Activated CD4-positive, CD25-positive, alpha-beta regulatory T cell (primary cell): Measurements from ENCODE around the gene APBA3.

ENCODE experiments used
- DNase-seq, 4 experiments: peaks; one replicate each; lab custom pipeline; 2025; lab: John Stamatoyannopoulos, UW

APBA3 gene

GRCh38 chr19:3745363-3746045, 16.0 kb downstream of the APBA3 start:
- DNase-seq = no peak

- no peak for DNase-seq
These were observed 18.0 kb downstream of the APBA3 start for GRCh38 chr19:3743486-3743885.

GRCh38 chr19:3740431-3740830, 21.1 kb downstream of the APBA3 start:
- DNase-seq = no peak

DNA sequence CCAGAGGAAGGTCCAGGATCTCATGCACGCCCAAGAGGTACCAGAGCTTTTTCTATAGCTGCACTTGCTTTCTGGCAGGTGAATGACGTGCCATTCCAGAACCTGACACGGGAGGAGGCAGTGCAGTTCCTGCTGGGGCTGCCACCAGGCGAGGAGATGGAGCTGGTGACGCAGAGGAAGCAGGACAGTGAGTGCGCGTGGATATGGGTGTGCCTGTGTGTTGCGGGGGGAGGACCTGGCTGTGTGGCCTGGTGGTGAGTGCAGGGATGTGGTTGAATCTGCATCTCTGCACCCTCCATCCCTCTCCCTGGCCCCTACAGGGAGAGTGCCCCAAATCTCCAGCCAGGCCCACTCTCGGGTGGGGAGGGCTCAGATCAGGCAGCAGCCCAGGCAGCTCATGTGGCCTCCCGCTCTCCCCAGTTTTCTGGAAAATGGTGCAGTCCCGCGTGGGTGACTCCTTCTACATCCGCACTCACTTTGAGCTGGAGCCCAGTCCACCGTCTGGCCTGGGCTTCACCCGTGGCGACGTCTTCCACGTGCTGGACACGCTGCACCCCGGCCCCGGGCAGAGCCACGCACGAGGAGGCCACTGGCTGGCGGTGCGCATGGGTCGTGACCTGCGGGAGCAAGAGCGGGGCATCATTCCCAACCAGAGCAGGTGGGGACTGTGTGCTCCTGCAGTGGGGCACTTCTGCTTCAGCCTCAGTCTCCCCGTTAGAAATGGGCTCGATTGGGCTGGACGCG, 22.8 kb downstream of the APBA3 start:
- DNase-seq = no peak

GRCh38 chr19:3737487-3738205, 23.8 kb downstream of the APBA3 start:
- DNase-seq = no peak

- no peak for DNase-seq
These were observed 25.3 kb downstream of the APBA3 start for GRCh38 chr19:3736106-3736724.

GRCh38 chr19:3734310-3734600, 27.2 kb downstream of the APBA3 start:
- no peak for DNase-seq

DNA sequence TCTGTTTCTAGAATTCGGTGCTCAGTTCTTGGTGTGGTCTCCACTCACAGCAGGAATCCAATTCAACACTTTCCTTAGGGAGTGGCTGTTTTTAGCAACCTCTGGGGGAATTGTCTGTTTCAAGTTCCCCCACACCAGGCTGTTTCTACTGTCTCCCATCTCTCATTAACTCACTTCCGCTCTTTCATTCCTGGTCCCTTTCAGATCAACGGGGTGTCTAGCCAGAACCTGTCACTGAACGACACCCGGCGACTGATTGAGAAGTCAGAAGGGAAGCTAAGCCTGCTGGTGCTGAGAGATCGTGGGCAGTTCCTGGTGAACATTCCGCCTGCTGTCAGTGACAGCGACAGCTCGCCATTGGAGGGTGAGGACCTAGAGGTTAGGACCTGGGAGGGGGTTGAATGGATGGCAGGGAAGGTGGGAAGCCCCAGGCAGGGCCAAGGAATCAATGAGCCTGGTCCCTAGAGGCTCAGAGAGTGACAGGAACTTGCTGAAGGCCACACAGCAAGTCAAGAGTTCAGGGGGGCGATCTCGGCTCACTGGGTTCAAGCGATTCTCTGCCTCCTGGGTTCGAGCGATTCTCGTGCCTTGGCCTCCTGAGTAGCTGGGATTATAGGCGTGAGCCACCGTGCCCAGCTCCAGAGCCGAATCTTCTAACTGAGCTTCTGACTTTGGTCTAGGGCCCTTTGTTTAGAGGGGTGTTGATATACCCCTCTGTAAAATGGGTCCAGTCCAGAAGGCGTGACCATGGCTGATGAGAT, 27.8 kb downstream of the APBA3 start:
- no peak for DNase-seq

GRCh38 chr19:3732108-3732507, 29.4 kb downstream of the APBA3 start:
- no peak for DNase-seq

DNA sequence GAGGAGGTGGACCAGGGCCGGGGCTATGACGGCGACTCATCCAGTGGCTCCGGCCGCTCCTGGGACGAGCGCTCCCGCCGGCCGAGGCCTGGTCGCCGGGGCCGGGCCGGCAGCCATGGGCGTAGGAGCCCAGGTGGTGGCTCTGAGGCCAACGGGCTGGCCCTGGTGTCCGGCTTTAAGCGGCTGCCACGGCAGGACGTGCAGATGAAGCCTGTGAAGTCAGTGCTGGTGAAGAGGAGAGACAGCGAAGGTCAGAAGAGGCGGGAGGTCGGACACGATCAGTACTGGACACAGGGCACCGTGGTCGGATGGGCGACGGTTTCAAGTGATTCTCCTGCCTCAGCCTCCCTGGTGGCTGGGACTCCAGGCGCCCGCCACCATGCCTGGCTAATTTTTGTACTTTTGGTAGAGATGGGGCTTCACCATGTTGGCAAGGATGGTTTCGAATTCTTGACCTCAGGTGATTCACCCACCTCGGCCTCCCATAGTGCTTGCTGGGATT, 31.0 kb downstream of the APBA3 start:
- no peak for DNase-seq

DNA sequence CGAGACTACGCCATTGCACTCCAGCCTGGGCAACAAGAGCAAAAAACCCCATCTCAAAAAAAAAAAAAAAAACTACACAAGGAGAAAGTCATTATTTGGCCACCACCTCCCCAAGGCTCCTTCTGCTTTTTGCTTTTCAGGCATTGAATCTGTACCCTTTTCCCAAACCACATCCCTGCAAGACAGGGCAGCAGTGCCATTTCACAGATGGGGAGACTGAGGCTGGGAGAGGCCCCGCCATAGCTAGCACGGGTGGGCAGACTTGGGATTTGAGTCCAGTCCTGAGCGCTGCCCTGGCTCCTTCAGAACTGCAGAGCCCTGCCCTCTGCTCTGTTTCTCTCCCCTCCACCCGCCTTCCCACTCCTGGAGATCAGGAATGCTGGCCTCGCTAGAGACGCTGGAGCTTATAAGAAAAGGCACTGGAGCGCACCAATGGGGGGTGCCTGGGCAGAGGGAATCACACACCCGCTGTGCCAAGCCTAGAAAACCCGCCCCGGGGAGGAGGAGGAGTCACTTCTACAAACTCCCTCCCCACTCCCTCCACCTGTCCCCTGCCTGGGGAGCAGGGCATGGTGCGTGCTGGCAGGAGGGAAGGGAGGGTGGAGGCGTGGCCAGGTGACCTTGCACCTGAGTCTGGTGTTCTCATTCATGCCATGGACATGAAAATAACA, 35.7 kb downstream of the APBA3 start:
- no peak for DNase-seq

GRCh38 chr19:3725121-3725520, 36.4 kb downstream of the APBA3 start:
- no peak for DNase-seq

- no peak for DNase-seq
These were observed 37.6 kb downstream of the APBA3 start for GRCh38 chr19:3723883-3724282.

DNA sequence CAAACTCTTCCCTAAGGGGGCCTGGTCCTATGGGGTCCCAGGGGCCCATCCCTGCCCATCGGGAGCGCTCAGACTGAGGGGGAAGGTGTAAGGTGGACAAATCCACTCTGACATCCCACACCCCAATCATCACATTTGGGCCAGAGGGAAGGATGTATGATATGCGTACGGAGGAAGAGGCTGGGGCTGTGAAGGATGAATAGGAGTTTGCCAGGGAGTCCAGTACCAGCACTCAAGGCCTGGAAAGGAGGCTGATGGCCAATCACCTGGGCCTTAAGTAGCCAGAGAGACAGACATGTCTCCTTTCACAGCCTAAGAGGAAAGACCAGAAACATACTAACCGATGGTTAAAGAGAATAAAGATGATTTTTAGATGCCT, 38.4 kb downstream of the APBA3 start:
- no peak for DNase-seq

GRCh38 chr19:3722443-3723109, 38.9 kb downstream of the APBA3 start:
- DNase-seq = no peak

GRCh38 chr19:3721887-3722442, 39.5 kb downstream of the APBA3 start:
- DNase-seq = no peak

DNA sequence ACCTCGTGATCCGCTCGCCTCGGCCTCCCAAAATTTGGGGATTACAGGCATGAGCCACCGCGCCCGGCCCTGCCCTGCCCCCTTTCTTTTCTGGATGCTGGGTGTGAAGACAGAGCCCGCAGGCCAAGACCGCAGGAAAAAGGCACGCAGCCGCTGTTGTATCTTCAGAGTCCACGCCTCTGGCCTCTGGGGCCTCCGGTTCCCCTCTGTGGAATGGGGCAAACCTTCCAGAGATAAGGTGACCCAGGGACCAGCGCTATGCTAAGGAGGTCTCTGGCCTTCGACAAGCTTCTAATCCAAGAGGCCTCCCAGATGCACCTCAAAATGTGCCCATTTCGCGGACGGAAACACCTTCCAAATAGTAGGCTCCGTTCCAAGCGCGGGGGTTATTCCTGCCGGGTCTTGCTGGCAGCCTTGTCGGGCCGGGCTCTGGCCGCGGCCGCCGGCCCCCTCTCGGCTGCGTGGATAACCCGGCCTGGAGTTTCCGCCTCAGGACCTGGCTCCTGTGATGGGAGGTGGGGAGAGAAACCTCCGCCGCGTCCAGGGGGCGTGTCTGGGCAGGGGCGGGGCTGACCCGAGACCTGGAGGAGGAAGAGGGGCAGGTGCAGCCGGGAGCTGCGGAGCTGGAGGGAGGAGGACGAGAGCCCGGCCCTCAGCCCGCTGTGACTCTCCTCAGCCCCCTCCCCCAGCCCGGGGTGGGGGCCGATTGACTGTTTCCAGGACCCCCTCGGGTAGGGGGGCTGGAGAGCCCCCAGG, 40.2 kb downstream of the APBA3 start:
- DNase-seq = peak; percentile 80 to 88 (median 84)

DNA sequence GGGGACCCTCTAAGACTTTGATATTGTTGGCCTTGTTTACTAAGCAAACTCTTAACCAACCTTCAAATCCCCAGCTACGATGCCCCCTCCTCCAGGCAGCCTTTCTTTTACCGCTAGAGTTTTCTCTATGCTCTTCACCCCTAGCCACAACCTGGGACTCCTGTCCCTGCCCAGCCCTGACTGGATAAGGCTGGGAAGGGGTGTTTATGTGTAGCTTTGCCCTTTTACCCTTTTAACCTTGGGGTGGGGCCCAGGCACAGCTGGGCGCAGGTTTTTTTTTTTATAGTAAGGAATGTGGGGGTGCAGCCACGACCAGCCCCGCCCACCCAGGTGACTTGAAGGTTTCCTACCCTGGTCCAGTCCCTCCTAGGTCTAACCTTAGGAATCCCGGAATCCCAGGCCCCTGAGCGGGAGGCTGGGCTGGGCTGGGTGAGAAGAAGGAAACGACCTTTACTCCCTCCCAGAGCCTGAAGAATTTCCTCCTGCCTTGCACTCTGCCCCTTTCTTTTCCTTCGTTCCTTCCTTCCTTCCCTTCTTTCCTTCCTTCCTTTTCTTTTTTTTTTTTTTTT, 41.1 kb downstream of the APBA3 start:
- DNase-seq = no peak

DNA sequence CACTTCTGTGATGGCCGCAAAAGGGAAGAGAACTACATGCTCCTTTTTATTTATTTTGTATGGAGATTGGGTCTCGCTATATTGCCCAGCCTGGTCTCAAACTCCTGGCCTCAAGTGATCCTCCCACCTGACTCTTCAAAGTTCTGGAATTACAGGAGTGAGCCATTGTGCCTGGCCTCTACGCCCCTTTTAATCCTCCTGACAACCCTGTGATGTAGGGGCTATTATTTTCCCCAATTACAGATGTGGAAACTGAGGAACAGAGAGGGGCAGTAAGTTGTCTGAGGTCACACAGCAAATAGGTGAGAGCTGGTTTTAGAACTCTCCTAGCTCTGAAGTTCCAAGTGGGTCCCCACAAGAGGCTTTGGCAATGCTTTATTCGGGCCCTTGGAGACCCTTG, 41.6 kb downstream of the APBA3 start:
- no peak for DNase-seq
